Measurements from ENCODE around the gene SLC7A4. TPM values are rescaled to one million over a fixed set of nuclear protein-coding genes. Genes with fewer than 3 reads are reported as not detected.
"Not testable (repeated sequence)": the region's sequence is repeated elsewhere in the genome, so short reads cannot be mapped to it uniquely, and the experiment has no call there.

SLC7A4 gene
- total RNA-seq, 1 experiment from 2014 or later = not detected

DNA sequence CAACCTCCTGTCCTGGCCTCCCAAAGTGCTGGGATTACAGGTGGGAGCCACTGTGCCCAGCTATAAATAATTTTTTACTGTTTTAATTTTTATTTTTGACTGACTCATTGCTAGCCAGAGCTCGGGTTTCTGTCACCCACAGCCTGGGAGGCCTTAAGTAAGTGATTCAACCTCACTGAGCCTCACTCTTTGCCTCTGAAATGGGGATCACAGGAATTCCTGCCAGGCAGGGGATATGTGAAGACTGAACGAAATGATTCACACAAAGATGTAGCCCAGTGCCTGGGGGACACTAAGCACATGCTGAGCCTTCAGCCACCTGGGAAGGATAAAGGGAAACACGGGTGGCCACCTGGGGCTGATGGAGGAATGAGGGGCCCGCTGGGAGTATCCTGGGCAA is 9.6 kb upstream of the SLC7A4 start:
- no peaks in the 10 kb centered on the region for H3K36me3 ChIP-seq (ENCODE audit: control insufficient read depth in 1 of 2, insufficient read depth in 2 of 2, low read length in 2 of 2)
- ChIA-PET RAD21 (ENCODE audit: low non-redundant PET in 1 of 2, low total read pairs in 2 of 2, uncharacterized antibody in 2 of 2, unreplicated experiment in 2 of 2) (no interaction called here), CTCF (interaction anchor here (1.2 kb wide), 1 partner anchor 21 kb away, joined by 3 read pairs; no protein-coding TSS in a partner anchor), POLR2A (no interaction called here)
- H3K4me3 ChIP-seq (replicated peaks in 1 of 2; ENCODE audit: low read depth in 1 of 2, low read length in 2 of 2) = no peak overlapping the region
- H4K20me1 ChIP-seq (ENCODE audit: insufficient read depth) = no peaks in the 10 kb centered on the region
- DNase-seq (ENCODE audit: low read depth, low spot score) (no peak), ATAC-seq (no peak)
- H3K9ac ChIP-seq (ENCODE audit: low read length) = no peak overlapping the region
- no peaks in the 10 kb centered on the region for H3K9me2 ChIP-seq (ENCODE audit: insufficient read depth)
- H3K27me3 ChIP-seq (ENCODE audit: insufficient read depth, low read length) = no peaks in the 10 kb centered on the region
- peaks cover 0 to 31% of the 10 kb centered on the region in 2 experiments; a peak in 2 of 4 replicates for H3K4me1 ChIP-seq (ENCODE audit: control insufficient read depth in 1 of 2, insufficient read depth in 2 of 2, low read length in 2 of 2)
- TF ChIP-seq EGR1 (IDR thresholded peaks at IDR 0.05; ENCODE audit: low read depth) = no peak
- TF ChIP-seq, protein P1, sequence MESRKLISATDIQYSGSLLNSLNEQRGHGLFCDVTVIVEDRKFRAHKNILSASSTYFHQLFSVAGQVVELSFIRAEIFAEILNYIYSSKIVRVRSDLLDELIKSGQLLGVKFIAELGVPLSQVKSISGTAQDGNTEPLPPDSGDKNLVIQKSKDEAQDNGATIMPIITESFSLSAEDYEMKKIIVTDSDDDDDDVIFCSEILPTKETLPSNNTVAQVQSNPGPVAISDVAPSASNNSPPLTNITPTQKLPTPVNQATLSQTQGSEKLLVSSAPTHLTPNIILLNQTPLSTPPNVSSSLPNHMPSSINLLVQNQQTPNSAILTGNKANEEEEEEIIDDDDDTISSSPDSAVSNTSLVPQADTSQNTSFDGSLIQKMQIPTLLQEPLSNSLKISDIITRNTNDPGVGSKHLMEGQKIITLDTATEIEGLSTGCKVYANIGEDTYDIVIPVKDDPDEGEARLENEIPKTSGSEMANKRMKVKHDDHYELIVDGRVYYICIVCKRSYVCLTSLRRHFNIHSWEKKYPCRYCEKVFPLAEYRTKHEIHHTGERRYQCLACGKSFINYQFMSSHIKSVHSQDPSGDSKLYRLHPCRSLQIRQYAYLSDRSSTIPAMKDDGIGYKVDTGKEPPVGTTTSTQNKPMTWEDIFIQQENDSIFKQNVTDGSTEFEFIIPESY (IDR thresholded peaks at IDR 0.05; ENCODE audit: extremely low read depth, insufficient replicate concordance, low read length) = no peak
- TF ChIP-seq, protein P2, sequence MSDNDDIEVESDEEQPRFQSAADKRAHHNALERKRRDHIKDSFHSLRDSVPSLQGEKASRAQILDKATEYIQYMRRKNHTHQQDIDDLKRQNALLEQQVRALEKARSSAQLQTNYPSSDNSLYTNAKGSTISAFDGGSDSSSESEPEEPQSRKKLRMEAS (IDR thresholded peaks at IDR 0.05) = no peak
- TF ChIP-seq EZH2phosphoT487 (IDR thresholded peaks at IDR 0.05; ENCODE audit: borderline replicate concordance) = no peak
- no peak for TF ChIP-seq CBX3 (IDR thresholded peaks at IDR 0.05; ENCODE audit: low read depth)
- no peak for TF ChIP-seq SIN3A (IDR thresholded peaks at IDR 0.05; ENCODE audit: low read depth)
- no peak overlapping the region for H3K27ac ChIP-seq (ENCODE audit: low read depth, low read length)
- no peaks in the 10 kb centered on the region for H3K79me2 ChIP-seq (ENCODE audit: insufficient read depth, low read length)
- H3K9me3 ChIP-seq (ENCODE audit: control insufficient read depth in 1 of 2, insufficient read depth in 1 of 2, low read depth in 1 of 2, low read length in 2 of 2) = no peaks in the 10 kb centered on the region
- H2AFZ ChIP-seq (ENCODE audit: low read depth, low read length, poor library complexity, severe bottlenecking) = no peak overlapping the region
- intact Hi-C loops (cut with micrococcal nuclease) = no loop called here
- H3K4me2 ChIP-seq (ENCODE audit: low read length) = no peak overlapping the region
- BruUV-seq (replicated peaks) = no TSS peak

GRCh38 chr22:21039158-21039557 is 6.8 kb upstream of the SLC7A4 start:
- RAD21 ChIA-PET (ENCODE audit: low non-redundant PET in 1 of 2, low total read pairs in 2 of 2, uncharacterized antibody in 2 of 2, unreplicated experiment in 2 of 2); intact Hi-C loops (cut with micrococcal nuclease); H3K4me2 ChIP-seq (ENCODE audit: low read length); H3K27me3 ChIP-seq (ENCODE audit: insufficient read depth, low read length); H4K20me1 ChIP-seq (ENCODE audit: insufficient read depth); DNase-seq (ENCODE audit: low read depth, low spot score); H3K4me3 ChIP-seq (replicated peaks in 1 of 2; ENCODE audit: low read depth in 1 of 2, low read length in 2 of 2); H3K9ac ChIP-seq (ENCODE audit: low read length); H3K9me3 ChIP-seq (ENCODE audit: control insufficient read depth in 1 of 2, insufficient read depth in 1 of 2, low read depth in 1 of 2, low read length in 2 of 2); POLR2A ChIA-PET; BruUV-seq (replicated peaks); H3K79me2 ChIP-seq (ENCODE audit: insufficient read depth, low read length); ATAC-seq; H3K9me2 ChIP-seq (ENCODE audit: insufficient read depth); H2AFZ ChIP-seq (ENCODE audit: low read depth, low read length, poor library complexity, severe bottlenecking); H3K36me3 ChIP-seq (ENCODE audit: control insufficient read depth in 1 of 2, insufficient read depth in 2 of 2, low read length in 2 of 2); H3K27ac ChIP-seq (ENCODE audit: low read depth, low read length): not testable (repeated sequence)
- H3K4me1 ChIP-seq (ENCODE audit: control insufficient read depth in 1 of 2, insufficient read depth in 2 of 2, low read length in 2 of 2) = peaks cover 0 to 17% of the 10 kb centered on the region in 2 experiments; a peak in 2 of 4 replicates
- CTCF ChIA-PET = interaction anchor here (0.7 kb wide), 1 partner anchor 18 kb away, joined by 3 read pairs; no protein-coding TSS in a partner anchor
